GM18870 (cell line): ENCODE data around the gene LLCFC1.

Experiments used
- ATAC-seq: cut with Tn5 transposase; IDR thresholded peaks from one replicate; pipeline ENCODE4 v1.9.1; 2021; ENCODE audit warnings: moderate library complexity; ENCODE audit not compliant: unreplicated experiment

Gene LLCFC1

DNA sequence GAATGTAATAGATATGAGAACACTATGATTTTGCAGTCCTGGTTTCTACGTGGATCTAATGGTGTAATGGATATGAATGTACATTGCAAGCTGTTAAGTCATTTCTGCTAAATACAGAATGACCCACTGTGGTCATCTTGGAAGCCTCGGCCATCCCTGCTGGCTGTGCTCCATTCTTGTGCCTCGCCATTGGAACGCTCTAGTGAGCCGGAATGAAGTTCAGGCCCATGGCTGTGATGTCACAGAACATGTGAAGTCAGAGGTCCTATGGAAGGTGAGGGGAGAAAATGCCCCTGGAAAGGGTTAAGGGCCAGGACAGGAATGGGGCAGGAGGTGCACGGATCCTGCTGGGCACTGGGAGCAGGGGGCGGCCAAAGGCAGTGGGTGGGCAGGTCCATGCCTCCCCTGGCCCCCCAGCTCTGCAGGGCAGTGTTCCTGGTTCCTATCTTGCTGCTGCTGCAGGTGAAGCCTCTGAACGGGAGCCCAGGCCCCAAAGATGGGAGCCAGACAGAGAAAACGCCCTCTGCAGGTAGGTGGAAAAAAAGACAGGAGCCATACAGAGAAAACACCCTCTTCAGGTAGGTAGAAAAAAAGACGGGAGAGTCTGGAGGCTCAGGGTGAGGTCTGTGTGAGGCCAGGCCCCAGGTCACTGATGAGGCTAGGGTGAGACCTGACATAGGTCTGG, at the start of gene LLCFC1:
LLCFC1 (plus strand) TSS at position 259 of the 685 bp plus-strand sequence; CDS start at position 397, 138 bp downstream.
- no peak for ATAC-seq

DNA sequence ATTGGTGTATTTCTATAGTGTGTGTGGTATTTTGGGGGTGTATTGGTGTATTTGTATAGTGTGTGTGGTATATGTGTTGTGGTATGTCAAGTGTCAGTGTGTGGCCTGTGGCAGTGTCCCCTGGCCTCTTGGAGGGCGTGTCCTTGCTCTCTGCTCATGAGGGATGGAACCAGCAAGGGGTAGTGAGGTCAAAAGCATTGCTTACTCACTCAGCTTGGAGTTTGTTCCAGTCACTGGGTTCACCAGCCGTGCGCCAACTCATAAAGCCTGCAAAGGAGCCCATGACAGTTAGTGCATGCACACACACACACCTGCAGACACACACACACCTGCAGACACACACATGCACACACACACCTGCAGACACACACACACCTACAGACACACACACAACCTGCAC, 49.5 kb upstream of the LLCFC1 start:
- ATAC-seq: no peak

DNA sequence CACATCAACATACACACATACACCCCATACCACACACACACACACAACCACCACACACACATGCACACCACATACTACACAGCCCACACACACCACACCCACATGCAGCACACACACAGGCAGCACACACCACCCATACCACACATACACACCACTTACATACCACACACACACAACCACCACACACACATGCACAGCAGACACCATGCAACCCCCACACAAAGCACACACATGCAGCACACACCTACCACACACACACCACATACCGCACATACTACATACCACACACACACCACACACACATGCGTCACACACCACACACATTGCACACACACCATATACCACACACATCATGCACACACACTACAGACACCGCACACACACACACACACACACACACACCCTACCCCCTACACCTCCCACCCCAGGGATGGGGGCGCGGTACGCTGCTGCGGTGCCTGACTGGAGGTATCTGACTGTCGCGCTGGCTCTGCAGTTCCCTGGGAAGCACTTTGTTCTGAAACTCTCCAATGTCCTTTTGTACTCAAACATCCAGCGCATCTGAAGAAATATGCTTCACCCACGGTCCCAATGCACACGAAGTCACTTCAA, 48.3 kb upstream of the LLCFC1 start:
- no peak for ATAC-seq

DNA sequence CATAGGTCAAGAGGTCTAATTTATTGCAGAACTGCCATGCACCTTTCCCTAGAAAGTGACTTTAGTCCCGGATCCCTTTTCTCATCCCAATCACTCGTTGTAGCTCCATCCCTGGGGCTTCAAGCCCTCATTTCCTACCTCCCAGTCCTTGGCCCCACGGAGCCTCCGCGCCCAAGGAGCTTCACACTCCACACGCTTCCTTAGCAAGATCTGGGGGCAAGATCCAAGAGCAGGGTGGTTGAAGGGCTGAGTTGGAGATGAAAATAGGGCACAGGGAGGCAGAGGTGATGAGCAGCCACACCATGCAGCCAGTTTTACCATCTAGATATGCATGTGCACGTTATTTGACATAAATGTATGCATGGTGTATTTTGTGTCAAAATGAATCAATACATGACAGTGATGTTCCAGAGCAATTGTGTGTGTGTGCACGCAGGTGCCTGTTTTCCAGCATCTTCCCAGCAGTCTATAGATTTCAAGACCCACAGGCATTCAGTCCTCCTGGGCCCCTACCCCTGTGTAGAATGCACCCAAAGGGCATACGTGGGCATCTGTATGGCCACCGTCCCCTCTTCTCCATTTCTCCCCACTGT, 47.7 kb upstream of the LLCFC1 start:
- no peak for ATAC-seq

DNA sequence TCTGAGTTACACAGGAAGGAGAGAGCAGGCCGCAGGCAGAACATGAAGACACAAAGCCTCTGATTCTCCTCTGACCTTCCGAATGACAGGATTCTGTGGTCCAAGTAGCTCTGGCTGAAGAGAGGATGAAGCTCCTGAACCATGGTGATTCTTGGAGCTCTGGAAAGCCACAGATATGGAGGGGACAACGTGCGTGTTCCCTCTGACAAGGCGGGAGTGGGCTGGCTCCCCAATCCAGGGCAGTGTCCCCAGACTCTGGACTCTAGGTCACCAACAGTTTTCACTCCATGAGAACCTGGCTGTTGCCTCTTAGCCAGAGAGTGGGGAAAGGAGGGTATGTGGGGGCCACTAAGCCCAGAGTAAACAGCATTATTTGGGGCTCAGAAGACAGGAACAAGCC, 46.3 kb upstream of the LLCFC1 start:
- no peak for ATAC-seq

DNA sequence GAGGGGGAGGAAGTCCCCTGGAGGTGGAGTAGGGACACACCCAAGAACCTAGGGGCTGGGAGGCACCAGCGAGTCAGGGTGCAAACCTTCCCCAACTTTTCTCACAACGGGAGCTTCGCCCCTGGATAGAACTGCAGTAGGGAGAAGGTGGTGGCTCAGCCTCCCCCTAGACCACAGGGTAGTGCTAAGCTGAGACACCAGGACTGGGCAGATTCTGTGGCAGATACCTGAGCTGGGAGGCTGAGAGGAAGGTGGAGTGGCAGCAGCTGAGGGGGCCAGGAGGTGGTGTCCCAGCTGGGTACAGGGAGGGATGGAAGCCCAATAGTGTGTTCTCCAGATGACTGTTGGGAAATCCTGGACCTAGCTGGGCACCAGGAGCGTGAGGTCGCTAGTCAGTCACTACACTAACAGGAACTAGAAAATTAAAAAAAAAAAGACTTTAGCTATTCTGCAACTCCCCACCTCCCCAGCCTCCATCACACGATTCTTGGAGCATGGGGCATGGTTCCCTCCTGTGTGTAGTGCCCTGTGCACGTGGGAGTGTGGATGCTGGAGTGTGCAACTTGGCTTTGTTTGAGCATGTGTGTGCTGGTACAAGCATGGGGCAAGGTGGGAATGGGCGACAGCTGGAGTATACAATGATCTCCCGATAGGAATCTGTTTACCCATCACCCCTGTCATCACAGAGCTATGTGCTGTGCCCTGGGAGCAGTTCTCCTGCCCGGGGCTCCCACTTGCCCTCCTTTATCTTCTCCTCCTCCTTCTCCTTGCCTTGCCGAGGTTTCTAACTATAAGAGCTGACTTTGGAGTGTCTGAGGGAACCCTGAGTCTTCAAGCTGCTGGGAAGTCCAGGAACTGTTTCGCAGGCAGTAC, 44.9 kb upstream of the LLCFC1 start:
- ATAC-seq: no peak

DNA sequence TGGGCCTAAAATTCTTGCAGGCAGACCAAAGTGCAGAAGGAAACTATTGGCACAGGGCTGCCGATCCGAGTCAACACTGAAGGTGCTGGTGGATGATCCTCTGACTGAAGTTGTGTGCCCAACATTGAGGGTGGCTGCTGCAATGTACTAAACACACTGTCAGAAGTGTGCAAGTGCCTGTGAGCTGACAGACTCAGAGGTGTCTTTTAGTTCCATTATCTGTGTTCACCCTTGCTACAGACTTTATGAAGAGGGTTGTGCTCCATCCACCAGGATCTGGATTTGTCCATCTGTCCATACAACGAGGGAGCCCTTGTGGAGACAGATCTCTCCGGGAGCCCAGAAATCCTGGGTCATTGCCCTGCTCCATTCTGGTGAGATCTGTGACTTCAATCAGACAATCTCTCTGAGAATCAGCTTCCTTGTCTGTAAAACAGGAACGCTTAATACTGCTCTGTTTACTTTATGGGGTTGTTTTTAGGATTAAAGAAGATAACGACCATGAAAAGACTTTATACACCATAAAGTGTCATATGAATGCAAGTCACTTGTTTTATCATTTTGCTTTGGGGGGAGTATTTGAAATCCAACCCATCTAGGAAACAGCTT, 44.2 kb upstream of the LLCFC1 start:
- no peak for ATAC-seq

DNA sequence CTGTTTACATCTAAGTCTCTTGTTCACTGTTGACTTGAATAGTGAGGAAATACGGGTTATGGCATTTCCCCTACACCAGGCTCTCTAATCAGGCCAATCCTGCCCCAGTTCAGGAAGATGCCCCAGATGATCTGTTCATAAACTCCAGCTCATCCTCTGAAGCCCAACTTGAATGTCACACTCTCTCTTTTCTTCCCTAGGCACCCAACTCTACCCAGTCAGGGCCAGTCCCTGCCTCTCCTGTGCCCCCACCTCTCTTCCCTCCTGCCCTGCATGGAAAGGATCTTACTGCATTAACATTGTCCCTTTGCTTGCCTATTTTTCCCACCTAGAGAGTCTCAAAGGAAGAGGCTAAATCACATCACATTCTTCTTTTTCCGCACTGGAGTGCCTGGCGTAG, 43.1 kb upstream of the LLCFC1 start:
- no peak for ATAC-seq

DNA sequence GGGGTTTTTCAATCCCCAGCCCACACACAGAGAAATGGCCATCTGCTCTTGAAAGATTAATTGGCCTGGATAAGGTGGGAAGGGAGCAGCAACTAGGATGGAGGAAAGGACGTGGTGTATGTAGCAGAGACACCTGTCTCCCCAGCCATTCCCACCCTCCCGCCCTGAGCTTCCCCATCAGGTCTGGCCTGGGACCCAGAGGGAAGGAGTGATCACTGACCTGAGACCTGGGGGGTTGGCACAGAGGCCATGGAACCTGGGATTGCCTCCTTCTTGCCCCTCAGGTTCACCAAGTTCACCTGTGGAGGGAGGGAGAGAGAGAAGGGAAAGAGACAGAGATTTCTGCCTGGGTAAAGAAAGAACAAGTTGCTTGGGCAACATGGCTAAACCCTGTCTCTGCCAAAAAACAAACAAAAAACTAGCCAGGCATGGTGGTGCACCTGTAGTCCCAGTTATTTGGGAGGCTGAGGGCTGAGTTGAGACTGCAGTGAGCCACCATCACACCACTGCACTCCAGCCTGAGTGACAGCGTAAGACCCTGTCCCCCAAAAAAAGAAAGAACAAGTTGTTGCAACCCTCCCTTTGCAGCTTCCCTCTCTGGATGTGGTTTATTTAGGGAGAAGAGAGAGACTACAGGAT, 42.4 kb upstream of the LLCFC1 start:
- ATAC-seq: no peak

DNA sequence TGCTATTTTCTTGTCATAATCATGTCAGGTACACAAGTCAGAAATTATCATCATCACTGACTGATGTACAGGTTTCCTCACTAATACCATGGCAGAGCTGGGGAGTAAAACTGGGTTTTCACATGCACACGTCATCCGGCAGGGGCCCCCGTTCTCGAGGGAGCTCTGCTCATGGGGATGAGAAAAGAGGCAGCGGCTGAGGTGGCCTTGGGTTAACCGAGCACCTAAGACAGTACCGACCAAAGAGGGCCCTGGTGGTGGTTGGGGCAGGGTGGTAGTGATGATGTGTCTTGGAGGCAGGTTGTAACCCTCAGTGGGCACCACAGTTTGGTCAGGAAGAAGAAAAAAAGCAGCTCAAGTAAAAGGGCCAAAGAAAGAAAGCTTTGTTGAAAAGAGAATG, 41.6 kb upstream of the LLCFC1 start:
- ATAC-seq: no peak

DNA sequence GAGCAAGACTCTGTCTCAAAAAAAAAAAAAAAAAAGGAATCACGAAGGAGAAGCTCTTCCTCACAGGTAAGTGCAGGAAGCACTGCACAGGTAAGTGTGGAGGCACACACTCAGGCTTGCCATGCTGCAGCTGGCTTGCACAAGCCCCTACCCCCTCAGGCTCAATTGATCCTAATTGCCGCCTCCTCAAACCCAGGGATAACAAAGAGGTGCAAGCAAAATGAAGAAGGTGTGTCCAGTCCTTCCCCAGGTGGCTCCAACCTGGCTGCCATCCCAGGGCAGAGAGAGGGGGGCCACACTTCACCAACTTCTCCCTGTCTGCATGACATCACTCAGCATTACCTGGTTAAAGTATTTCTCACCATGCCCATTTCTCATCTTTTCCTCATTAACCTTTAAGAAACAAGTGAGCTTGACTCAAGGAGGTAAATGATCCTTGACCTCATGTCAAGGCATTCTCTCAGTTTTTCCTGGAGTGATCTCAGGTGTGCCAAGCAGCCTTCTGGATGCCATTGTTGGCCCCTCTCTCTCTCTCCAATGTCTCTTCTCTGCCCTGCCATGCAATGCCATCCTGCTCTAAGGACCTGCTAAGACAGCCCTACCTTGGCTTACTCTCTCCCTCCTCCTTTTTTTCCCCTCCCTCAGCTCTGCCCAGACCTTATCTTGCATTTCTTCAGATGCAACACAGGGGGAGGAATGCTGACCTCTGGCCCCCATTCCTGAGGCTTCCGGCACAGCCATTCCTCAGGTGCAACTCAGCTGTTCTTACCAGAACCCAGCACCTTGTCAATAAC, 40.7 kb upstream of the LLCFC1 start:
- ATAC-seq: no peak

DNA sequence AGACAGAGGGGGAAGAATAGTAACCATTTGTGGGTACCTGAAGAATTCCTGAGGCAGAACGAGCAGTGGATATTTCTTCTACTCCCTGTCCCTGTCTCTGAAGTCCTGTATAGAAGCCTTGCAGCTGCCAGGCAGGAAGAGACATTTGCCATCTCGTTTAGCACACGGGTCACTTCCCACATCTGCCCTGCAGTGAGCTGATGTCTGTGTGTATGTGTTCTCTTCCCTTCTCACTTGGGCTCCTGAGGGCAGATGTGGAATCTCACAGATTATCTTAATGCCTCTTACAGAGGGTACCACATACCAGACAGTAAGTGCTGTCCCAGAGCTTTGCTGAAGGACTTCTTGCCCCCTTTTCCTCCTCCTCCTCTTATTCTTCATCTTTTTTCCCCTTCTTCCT, 39.6 kb upstream of the LLCFC1 start:
- no peak for ATAC-seq

DNA sequence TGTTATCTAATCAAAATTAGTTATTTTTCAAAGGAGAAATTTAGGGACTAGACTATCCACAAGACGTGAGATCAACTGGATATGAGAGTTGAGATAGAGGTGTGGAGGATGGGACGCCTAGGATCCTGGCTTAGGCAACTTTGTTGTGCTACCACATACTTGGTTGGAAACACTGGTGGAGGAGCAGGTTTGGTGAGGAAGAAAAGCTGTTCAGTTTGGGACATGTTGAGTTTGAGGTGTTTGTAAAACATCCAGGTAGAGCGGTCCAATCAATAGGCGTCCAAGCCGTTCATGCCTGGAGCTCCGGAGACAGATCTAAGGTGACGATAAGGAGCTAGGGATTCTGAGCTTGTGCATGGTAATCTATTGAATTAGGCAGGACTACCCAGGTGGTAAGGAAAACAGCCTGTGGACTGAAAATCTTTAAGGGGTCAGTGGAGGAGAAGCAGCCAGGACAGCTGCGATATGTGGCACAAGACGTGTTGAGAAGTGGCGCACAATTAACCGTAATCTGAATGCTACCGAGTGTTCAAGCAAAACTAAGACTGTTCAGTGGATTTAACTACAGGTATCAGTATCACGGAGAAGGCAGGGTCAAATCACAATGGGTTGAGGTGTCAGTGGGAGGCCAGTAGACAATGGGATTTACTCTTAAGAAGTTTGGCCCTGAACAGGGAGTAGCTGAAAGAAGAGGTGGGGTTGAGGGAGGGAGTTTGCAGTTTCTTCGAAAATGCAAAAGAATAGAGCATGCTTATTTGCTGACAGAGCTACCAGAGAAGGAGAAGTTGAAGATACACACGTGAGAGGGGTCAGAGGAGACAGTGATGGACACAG, 37.6 kb upstream of the LLCFC1 start:
- no peak for ATAC-seq

DNA sequence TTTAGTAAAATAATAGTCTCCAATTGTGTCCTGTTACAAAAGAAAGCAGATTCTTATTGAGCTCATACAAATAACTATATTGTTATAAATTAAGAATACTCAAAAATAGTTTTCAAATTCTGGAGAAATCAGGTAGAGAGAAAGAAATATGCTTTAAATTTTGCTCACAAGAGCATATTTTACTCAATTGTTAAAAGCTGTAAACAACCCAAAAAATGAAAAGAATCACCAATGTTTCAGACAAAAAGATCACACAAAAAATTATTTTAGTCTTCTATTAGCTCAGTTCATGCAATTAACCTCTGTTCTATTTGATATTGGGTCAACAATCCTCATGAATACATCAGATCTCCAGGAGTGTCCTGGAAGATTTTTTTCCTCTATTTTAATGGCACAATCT, 35.2 kb upstream of the LLCFC1 start:
- no peak for ATAC-seq

DNA sequence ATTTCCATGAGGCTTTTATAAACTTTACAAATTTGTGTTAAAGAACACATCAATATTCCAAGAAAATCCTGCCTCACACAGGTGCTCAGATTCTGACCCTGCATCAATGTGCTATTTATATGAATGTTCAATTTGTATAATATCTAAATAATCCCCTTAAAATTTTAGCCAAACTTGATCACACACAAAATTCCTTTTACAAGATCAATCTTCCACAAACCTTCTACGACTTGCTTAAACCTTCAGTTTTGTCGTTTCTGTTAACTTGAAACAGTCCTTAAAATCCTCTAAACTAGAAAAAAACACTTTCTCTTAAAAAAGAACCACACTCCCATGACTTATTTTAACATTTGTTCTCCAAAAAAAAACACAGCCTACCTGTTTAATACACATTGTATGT, 33.5 kb upstream of the LLCFC1 start:
- no peak for ATAC-seq

DNA sequence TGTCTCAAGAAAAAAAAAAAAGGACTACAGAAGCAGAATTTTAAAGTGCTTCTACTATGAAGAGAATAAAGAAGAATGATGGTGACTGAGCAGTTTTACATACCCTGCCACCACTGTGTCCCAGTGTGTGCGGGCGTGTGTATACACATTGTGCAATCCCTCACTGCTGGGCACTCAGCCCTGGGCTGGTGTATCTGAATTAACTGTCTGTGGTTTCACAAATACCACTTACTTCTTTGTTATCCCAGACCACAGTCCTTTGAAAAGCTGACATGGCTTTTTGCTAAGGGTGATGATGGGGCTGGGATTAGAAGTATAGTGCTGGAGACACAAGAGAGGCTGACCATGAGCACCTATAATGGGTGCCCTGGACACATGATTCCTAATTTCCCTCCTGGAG, 32.6 kb upstream of the LLCFC1 start:
- no peak for ATAC-seq

DNA sequence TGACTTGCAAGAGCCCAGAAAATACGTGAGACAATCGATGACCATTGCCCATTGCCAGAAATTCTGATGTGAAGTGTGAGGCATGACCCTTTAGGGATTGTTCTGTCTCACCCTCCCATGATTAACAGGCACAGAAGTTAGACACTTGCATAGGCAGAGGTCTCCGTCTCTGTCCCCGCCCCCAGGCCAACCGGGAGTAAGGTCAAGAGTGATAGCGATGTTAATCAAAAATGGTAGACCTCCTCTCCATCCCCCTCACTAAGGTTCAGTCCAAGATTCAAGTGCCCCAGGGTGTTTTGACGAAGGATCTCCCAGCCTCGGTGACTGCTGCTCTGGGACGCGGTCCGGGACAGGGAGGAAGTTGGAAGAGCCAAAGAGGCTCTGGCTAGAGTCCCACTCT, 31.0 kb upstream of the LLCFC1 start:
- no peak for ATAC-seq

DNA sequence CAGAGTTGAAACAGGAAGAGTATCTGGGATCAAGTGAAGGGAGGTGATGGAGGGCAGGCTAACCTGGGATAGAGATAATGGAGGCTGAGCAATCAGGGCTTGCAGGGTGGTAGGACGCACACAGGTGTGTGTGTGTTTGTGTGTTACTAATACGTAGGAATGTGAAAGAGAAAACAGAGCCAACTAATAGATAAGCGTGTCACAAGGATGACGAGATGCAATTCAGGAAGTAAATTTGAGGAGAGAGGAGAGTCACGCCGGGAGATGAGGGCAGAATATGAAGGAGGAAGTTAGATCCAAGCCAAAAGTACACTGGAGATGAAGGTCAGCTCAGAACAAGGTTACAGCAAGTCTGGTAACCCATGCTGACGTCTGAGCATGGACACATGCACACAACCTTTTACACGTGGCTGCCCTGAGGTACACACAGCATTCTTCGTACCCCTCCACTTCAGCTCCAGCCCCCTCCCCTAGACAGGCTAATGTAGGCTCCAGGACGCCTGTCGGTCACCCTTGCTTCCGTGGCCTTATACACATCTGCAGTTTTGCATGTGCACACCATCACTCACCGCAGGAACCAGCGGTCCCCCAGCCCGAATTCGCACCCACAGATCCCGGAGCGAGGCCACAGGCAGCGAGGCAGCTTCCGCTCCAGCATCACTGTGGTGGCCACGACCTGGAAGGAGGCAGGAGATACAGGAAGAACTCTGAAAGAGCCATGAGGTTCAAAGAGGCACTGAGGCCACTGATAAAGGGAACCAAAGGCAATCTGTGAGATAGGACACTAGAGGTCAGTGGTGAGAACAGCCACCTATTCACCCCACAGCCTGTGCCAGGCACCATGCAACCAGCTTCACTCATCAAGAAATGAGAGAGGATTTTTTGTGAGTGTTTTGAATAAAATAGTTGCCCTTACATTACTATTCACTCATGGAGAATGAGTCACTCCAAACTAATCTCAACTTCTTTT, 30.1 kb upstream of the LLCFC1 start:
- no peak for ATAC-seq
